GM12875 (cell line): ENCODE measurements around the gene TTC39C.

Experiments
- H3K4me3 ChIP-seq: one replicate; pipeline ENCODE4 v1.5.1; 2011; ENCODE audit warnings: low read depth, low read length, control low read depth
- TF ChIP-seq, protein P1 (sequence below): IDR thresholded peaks from 2 replicates; pipeline ENCODE4 v1.5.1; 2011; ENCODE audit warnings: low read depth, mild to moderate bottlenecking, control low read depth, inconsistent platforms, low read length, moderate library complexity, borderline replicate concordance; ENCODE audit not compliant: insufficient read depth

TTC39C gene

DNA sequence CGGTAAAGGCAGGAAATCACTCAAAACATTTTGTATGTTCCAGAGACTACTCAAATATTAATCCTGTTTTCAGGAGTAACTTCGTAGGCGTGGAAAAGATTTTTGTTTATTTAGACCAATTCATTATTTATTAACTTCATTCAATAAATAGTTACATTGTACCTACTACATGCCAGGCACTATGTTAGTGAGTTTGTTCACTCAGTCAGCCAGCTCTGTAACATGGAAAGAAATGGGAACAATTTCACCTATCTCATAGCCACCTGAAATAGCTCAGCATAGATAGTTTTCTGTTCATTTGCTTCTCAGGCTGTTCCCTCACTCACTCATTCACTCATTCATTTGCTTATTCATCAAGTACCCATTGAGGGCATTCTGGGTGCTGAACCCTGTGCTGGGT, 34.6 kb downstream of the TTC39C start:
- TF ChIP-seq, protein P1, sequence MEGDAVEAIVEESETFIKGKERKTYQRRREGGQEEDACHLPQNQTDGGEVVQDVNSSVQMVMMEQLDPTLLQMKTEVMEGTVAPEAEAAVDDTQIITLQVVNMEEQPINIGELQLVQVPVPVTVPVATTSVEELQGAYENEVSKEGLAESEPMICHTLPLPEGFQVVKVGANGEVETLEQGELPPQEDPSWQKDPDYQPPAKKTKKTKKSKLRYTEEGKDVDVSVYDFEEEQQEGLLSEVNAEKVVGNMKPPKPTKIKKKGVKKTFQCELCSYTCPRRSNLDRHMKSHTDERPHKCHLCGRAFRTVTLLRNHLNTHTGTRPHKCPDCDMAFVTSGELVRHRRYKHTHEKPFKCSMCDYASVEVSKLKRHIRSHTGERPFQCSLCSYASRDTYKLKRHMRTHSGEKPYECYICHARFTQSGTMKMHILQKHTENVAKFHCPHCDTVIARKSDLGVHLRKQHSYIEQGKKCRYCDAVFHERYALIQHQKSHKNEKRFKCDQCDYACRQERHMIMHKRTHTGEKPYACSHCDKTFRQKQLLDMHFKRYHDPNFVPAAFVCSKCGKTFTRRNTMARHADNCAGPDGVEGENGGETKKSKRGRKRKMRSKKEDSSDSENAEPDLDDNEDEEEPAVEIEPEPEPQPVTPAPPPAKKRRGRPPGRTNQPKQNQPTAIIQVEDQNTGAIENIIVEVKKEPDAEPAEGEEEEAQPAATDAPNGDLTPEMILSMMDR: no peak
- H3K4me3 ChIP-seq: no peak overlapping the region

GRCh38 chr18:24051031-24051947, 36.7 kb downstream of the TTC39C start:
- TF ChIP-seq, protein P1: no peak
- H3K4me3 ChIP-seq: no peak overlapping the region

GRCh38 chr18:24052053-24052452, 37.5 kb downstream of the TTC39C start:
- no peak overlapping the region for H3K4me3 ChIP-seq
- TF ChIP-seq, protein P1: no peak

GRCh38 chr18:24053211-24053610, 38.7 kb downstream of the TTC39C start:
- TF ChIP-seq, protein P1: no peak
- H3K4me3 ChIP-seq: no peak overlapping the region

- TF ChIP-seq, protein P1: no peak
- no peak overlapping the region for H3K4me3 ChIP-seq
Measured at GRCh38 chr18:24054130-24054529, 39.6 kb downstream of the TTC39C start.

DNA sequence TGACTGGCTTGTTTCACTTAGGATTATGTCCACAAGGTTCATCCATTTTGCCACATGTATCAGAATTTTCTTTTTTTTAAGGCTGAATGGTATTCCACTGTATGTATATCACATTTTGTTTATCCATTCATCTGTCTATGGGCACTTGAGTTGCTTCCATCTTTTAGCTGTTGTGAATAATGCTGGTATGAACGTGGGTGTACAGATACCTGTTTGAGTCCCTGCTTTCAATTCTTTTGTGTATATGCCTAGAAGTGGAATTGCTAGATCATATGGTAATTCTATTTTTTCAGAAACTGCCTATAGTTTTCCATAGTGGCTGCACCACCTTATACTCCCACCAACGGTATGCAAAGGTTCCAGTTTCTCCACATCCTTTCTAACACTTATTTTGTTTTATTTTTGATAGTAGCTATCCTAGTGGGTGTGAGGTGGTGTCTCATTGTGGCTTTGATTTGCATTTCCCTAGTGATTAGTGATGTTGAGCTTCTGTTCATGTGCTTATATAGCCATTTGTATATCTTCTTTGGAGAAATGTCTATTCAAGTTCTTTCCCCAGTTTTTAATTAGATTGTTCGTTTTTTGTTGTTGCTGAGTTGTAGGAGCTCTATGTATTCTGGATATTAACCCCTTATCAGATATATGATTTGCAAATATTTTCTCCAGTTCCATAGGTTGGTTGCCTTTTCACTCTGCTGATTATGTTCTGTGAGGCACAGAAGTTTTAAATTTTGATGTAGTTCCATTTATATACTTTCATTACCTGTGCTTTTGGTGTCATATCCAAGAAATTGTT, 40.7 kb downstream of the TTC39C start:
- TF ChIP-seq, protein P1: no peak
- no peak overlapping the region for H3K4me3 ChIP-seq
